GM23338 (cell line): Measurements from ENCODE around the gene TTC22. TPM values are rescaled to one million over a fixed set of nuclear protein-coding genes. Genes with fewer than 3 reads are reported as not detected.

Experiments
- ATAC-seq: fragments of 200-7000 bp; cut with Tn5 transposase; 3 replicates; pipeline ENCODE4 v1.9.1; 2020
- DNase-seq: peaks from one replicate; pipeline ENCODE4 v3.0.0-alpha.2; 2015; ENCODE audit warnings: low spot score
- H2AFZ ChIP-seq: fragments of 200-600 bp; sonication (generic); 2 replicates; pipeline ENCODE4 v1.8.0; 2016; ENCODE audit warnings: antibody characterized with exemption, mild to moderate bottlenecking, moderate library complexity
- H3F3A ChIP-seq: fragments of 200-600 bp; sonication (generic); replicated peaks from 2 replicates; pipeline ENCODE4 v1.8.0; 2017; ENCODE audit warnings: antibody characterized with exemption, mixed run types, low read depth
- H3K27ac ChIP-seq: fragments of 200-600 bp; sonication (generic); 2 replicates; pipeline ENCODE4 v1.6.1; 2016; ENCODE audit warnings: low read depth
- H3K27me3 ChIP-seq: fragments of 200-600 bp; sonication (generic); 2 replicates; pipeline ENCODE4 v1.8.0; 2016; ENCODE audit warnings: mild to moderate bottlenecking, mixed run types, moderate library complexity; ENCODE audit not compliant: insufficient read depth
- H3K36me3 ChIP-seq: fragments of 200-600 bp; sonication (generic); 2 replicates; pipeline ENCODE4 v1.8.0; 2016; ENCODE audit warnings: mild to moderate bottlenecking; ENCODE audit not compliant: insufficient read depth
- H3K4me1 ChIP-seq: fragments of 200-600 bp; sonication (generic); 2 replicates; pipeline ENCODE4 v1.8.0; 2016; ENCODE audit warnings: mild to moderate bottlenecking, moderate library complexity; ENCODE audit not compliant: insufficient read depth
- H3K4me2 ChIP-seq: fragments of 200-600 bp; sonication (generic); 2 replicates; pipeline ENCODE4 v1.7.1; 2017; ENCODE audit warnings: mixed run types
- H3K4me3 ChIP-seq: fragments of 200-600 bp; sonication (generic); 2 replicates; pipeline ENCODE4 v1.6.1; 2016; ENCODE audit warnings: mixed run types
- H3K79me2 ChIP-seq: fragments of 200-600 bp; sonication (generic); replicated peaks from 2 replicates; pipeline ENCODE4 v1.8.0; 2017; ENCODE audit warnings: mild to moderate bottlenecking; ENCODE audit not compliant: insufficient read depth
- H3K9me2 ChIP-seq: fragments of 200-600 bp; sonication (generic); 2 replicates; pipeline ENCODE4 v1.8.0; 2017; ENCODE audit not compliant: insufficient read depth
- H4K20me1 ChIP-seq: fragments of 200-600 bp; sonication (generic); replicated peaks from 2 replicates; pipeline ENCODE4 v1.8.0; 2017; ENCODE audit warnings: mild to moderate bottlenecking; ENCODE audit not compliant: insufficient read depth
- H3K27ac Mint-ChIP-seq: 2 replicates; pipeline ENCODE4 v1.8.0; 2020; ENCODE audit warnings: inconsistent platforms, mild to moderate bottlenecking, moderate library complexity, mixed read lengths
- H3K27me3 Mint-ChIP-seq: 3 replicates; pipeline ENCODE4 v1.8.0; 2022; ENCODE audit warnings: low read depth, mild to moderate bottlenecking, moderate library complexity, mixed read lengths, inconsistent platforms; ENCODE audit not compliant: insufficient read depth, poor library complexity
- H3K36me3 Mint-ChIP-seq: 3 replicates; pipeline ENCODE4 v1.8.0; 2021; ENCODE audit warnings: low read depth, mild to moderate bottlenecking, inconsistent platforms, moderate library complexity, mixed read lengths
- H3K4me1 Mint-ChIP-seq: 3 replicates; pipeline ENCODE4 v1.8.0; 2020; ENCODE audit warnings: mild to moderate bottlenecking, inconsistent platforms, mixed read lengths
- H3K4me3 Mint-ChIP-seq: 3 replicates; pipeline ENCODE4 v1.8.0; 2021; ENCODE audit warnings: moderate library complexity, mild to moderate bottlenecking, inconsistent platforms, mixed read lengths
- H3K9me3 Mint-ChIP-seq: 3 replicates; pipeline ENCODE4 v1.8.0; 2020; ENCODE audit warnings: moderate library complexity, mild to moderate bottlenecking, inconsistent platforms, mixed read lengths
- CREB1 ChIP-seq: fragments of 250-450 bp; sonication (Bioruptor Pico); IDR thresholded peaks from 2 replicates; pipeline ENCODE4 v1.5.0; 2020; ENCODE audit warnings: low read depth, mild to moderate bottlenecking, moderate library complexity
- CTCF ChIP-seq, 2 experiments: fragments of 200-600 bp in 1 of 2; sonication (generic) in 1 of 2; conservative IDR thresholded peaks; 2 replicates each; pipeline versions ENCODE4 v1.5.1 to v1.6.1; 2016 to 2017; ENCODE audit warnings: antibody characterized with exemption in 2 of 2, low read depth in 2 of 2, mild to moderate bottlenecking in 2 of 2, moderate library complexity in 1 of 2
- EZH2phosphoT487 ChIP-seq: fragments of 200-600 bp; sonication (generic); IDR thresholded peaks from one replicate; pipeline ENCODE4 v1.8.1; 2018; ENCODE audit warnings: antibody characterized with exemption; ENCODE audit not compliant: unreplicated experiment
- NANOG ChIP-seq: IDR thresholded peaks from 2 replicates; pipeline ENCODE4 v1.6.1; 2016; ENCODE audit warnings: antibody characterized with exemption, borderline replicate concordance
- ZNF331 ChIP-seq: fragments of 250-450 bp; sonication (Bioruptor Pico); IDR thresholded peaks from 2 replicates; pipeline ENCODE4 v1.5.0; 2020; ENCODE audit warnings: low read depth, mild to moderate bottlenecking, moderate library complexity
- polyA plus RNA-seq: library from polyadenylated mRNA; unstranded; fragments of >200 nt; fragmentation: Nextera tagmentation; extraction: Ambion mirVana; gene quantifications from 2 replicates; pipeline ENCODE4 v1.2.1, GENCODE V29; 2016
- total RNA-seq: library from RNA; depleted of rRNA; stranded (reverse); fragments of >200 nt; shearing (Covaris generic); gene quantifications from 2 replicates; pipeline ENCODE4 v1.2.3, GENCODE V29; 2014

Gene TTC22
- total and polyA plus RNA-seq, 2 experiments from 2014 or later = 1.2 to 2.5 TPM

DNA sequence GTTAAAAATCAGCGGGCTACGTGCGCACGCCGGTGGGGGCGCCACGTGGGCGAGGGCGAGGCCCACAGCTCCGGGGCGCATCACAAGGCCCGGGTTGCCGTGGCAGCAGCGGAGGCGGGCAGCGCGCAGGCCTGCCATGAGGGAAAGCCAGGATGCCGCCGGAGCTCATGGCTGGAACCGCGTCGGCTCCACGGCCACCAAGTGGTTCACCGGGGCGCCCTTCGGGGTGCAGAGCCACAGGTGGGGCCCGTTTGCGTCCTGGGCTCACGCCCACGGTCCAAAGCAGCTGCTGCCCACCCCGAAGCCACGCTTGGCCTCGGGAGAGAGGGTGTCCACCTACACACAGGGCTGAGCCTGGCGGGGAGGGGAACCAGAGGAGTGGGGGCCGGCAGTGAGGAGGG lies 4.9 kb upstream of the TTC22 start:
- Mint-ChIP-seq H3K27ac (no peak overlapping the region), H3K9me3 (no peaks in the 10 kb centered on the region), H3K4me1 (peaks cover 6% of the 10 kb centered on the region; the same call in 2 of the 3 replicates), H3K27me3 (peaks cover 13% of the 10 kb centered on the region), H3K36me3 (no peaks in the 10 kb centered on the region; the same call in 2 of the 3 replicates), H3K4me3 (no peak overlapping the region)
- Histone ChIP-seq H3K4me1 (no peaks in the 10 kb centered on the region; the same call in 1 of the 2 replicates), H2AFZ (peak overlapping the region; percentile 18; the same call in 1 of the 2 replicates), H3K4me3 (no peak overlapping the region), H3F3A (0 out of 2 replicates have a peak, but pooled peaks cover 5% of the 10 kb centered on the region), H3K9me2 (no peaks in the 10 kb centered on the region), H4K20me1 (no peaks in the 10 kb centered on the region), H3K4me2 (no peak overlapping the region), H3K27me3 (peaks cover 16% of the 10 kb centered on the region), H3K79me2 (no peaks in the 10 kb centered on the region), H3K27ac (no peak overlapping the region), H3K36me3 (no peaks in the 10 kb centered on the region)
- ATAC-seq (no peak), DNase-seq (peak; percentile 47)
- no peak for TF ChIP-seq ZNF331
- 0 out of 4 replicates have a peak, but pooled peaks of 1 of the 2 experiments have one; percentile 11 for TF ChIP-seq CTCF (conservative IDR thresholded peaks at IDR 0.05; ENCODE audit: low read depth in 2 of 2)

- no peaks in the 10 kb centered on the region for H3K9me3 Mint-ChIP-seq
- peaks cover 21% of the 10 kb centered on the region for H3K27me3 ChIP-seq
- 0 out of 2 replicates have a peak, but pooled peaks cover 5% of the 10 kb centered on the region for H3F3A ChIP-seq
- no peaks in the 10 kb centered on the region for H4K20me1 ChIP-seq
- no peak overlapping the region for H3K4me3 Mint-ChIP-seq
- no peak overlapping the region for H3K4me2 ChIP-seq
- H2AFZ ChIP-seq = peak overlapping the region; percentile 28; the same call in 1 of the 2 replicates
- H3K4me1 ChIP-seq = no peaks in the 10 kb centered on the region; the same call in 1 of the 2 replicates
- H3K27ac Mint-ChIP-seq = no peak overlapping the region
- H3K27ac ChIP-seq = no peak overlapping the region
- H3K4me3 ChIP-seq = no peak overlapping the region
- no peaks in the 10 kb centered on the region; the same call in 2 of the 3 replicates for H3K36me3 Mint-ChIP-seq
- peaks cover 6% of the 10 kb centered on the region; the same call in 2 of the 3 replicates for H3K4me1 Mint-ChIP-seq
- no peaks in the 10 kb centered on the region for H3K79me2 ChIP-seq
- H3K27me3 Mint-ChIP-seq = peaks cover 11% of the 10 kb centered on the region
- ATAC-seq = no peak
- DNase-seq = no peak
- H3K9me2 ChIP-seq = no peaks in the 10 kb centered on the region
- no peak for TF ChIP-seq CREB1
- H3K36me3 ChIP-seq = no peaks in the 10 kb centered on the region
Measured at GRCh38 chr1:54805466-54805865, 4.3 kb upstream of the TTC22 start.

- H3K4me1 ChIP-seq = no peaks in the 10 kb centered on the region; the same call in 1 of the 2 replicates
- no peaks in the 10 kb centered on the region for H4K20me1 ChIP-seq
- H3K9me3 Mint-ChIP-seq = no peaks in the 10 kb centered on the region
- no peaks in the 10 kb centered on the region for H3K79me2 ChIP-seq
- H3K27me3 ChIP-seq = peaks cover 29% of the 10 kb centered on the region
- ATAC-seq (no peak), DNase-seq (no peak)
- H3K36me3 Mint-ChIP-seq = no peaks in the 10 kb centered on the region; the same call in 2 of the 3 replicates
- H3F3A ChIP-seq = 0 out of 2 replicates have a peak, but pooled peaks cover 5% of the 10 kb centered on the region
- no peak overlapping the region for H3K27ac Mint-ChIP-seq
- TF ChIP-seq EZH2phosphoT487 (no peak), NANOG (no peak), CREB1 (no peak)
- H2AFZ ChIP-seq = no peak overlapping the region
- no peak overlapping the region for H3K4me3 ChIP-seq
- H3K36me3 ChIP-seq = no peaks in the 10 kb centered on the region
- H3K4me1 Mint-ChIP-seq = peaks cover 9% of the 10 kb centered on the region; the same call in 2 of the 3 replicates
- no peak overlapping the region for H3K4me2 ChIP-seq
- no peaks in the 10 kb centered on the region for H3K9me2 ChIP-seq
- peaks cover 12% of the 10 kb centered on the region for H3K27me3 Mint-ChIP-seq
- no peak overlapping the region for H3K27ac ChIP-seq
- no peak overlapping the region for H3K4me3 Mint-ChIP-seq
Measured at GRCh38 chr1:54804471-54805132, 3.5 kb upstream of the TTC22 start.
